ENCODE results near the gene MOCOS.
"Not testable (repeated sequence)": the region's sequence is repeated elsewhere in the genome, so short reads cannot be mapped to it uniquely, and the experiment has no call there.

GRCh38 chr18:36168296-36168695 lies 19.0 kb upstream of the MOCOS start:
- not testable (repeated sequence) for TF ChIP-seq CTCF, POLR2A (IDR thresholded peaks at IDR 0.05)
